ENCODE data around the gene PRDM16. TPM values are rescaled to one million over a fixed set of nuclear protein-coding genes. Genes with fewer than 3 reads are reported as not detected.

The PRDM16 gene
- total and polyA plus RNA-seq, 5 experiments from 2014 or later: not detected

DNA sequence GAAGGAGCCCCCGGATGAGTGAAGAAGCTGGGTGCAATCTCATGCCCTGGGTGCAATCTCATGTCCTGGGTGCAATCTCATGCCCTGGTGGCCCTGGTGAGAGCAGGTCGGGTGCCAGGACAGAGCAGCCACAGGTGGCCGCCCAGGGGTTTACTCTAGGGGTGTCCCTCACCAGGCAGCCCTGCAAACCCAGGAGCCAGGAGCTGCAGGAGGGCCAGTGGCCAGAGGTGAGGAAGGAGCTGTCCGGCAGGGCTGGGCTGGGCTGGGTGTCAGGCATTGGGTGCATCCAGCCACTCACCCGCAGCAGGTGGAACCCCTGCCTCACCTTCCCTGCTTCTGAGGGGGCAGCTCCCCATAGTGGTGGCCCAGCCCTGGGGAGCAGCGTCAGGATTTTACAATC lies 79.2 kb downstream of the PRDM16 start:
- no peaks in the 10 kb centered on the region for H3K9me3 Mint-ChIP-seq
- H3K27me3 Mint-ChIP-seq: peaks cover 0 to 12% (median 0%) of the 10 kb centered on the region in 5 donors
- POLR2A ChIA-PET: no interaction called here
- no peak for ATAC-seq
- no peak overlapping the region for H3K27ac Mint-ChIP-seq
- no peaks in the 10 kb centered on the region for H3K36me3 Mint-ChIP-seq
- H3K4me3 Mint-ChIP-seq: no peak overlapping the region
- peaks cover 0 to 3% (median 0%) of the 10 kb centered on the region in 4 donors for H3K4me1 Mint-ChIP-seq
- DNase-seq: no peak

DNA sequence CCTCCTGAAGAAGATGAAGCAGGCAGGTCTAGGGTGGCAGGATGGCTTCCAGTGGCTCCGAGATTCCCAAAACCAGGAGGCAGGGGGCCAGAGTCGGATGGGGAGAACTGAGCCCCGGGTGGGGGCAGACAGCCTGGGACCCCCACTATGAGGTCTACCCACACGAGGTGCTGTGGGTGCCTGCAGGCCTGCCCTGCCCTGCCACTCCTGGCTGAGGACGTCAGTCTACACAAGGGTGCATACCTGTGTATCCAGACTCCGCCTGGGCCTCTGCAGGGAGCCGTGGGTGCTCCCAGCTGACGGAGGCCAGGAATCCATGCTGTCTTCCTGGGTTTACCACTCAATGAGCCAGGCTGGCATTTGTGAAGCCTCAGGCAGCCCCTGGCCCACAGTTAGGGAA lies 80.3 kb downstream of the PRDM16 start:
- Mint-ChIP-seq H3K27ac (peak overlapping the region in 1 of 10 donors; percentile 62), H3K4me1 (peaks cover 0 to 3% (median 0%) of the 10 kb centered on the region in 4 donors), H3K9me3 (no peaks in the 10 kb centered on the region), H3K36me3 (no peaks in the 10 kb centered on the region), H3K27me3 (peaks cover 0 to 23% (median 3%) of the 10 kb centered on the region in 5 donors), H3K4me3 (peak overlapping the region in 1 of 10 donors; percentile 29)
- POLR2A ChIA-PET: no interaction called here
- ATAC-seq (no peak), DNase-seq (no peak)

DNA sequence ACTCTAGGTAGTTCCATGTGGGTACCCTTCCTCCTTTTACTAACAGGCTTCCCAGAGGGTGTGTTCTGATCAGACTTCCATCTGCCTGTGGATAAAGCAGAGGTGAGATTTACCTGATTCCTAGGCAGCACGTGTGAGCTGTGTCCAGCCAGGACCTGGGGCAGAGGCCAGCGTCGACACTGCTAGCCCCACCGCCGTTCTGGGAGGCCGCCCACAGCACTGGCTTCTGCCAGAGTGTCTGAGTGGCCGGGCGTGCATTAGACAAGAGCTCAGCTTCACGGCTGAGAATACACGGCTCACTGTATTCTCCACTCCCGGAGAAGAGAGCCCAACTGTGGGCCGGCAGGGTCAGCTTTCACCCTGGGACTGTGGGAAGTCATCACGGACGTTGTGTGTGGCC lies 82.5 kb downstream of the PRDM16 start:
- POLR2A ChIA-PET: no interaction called here
- no peaks in the 10 kb centered on the region for H3K9me3 Mint-ChIP-seq

DNA sequence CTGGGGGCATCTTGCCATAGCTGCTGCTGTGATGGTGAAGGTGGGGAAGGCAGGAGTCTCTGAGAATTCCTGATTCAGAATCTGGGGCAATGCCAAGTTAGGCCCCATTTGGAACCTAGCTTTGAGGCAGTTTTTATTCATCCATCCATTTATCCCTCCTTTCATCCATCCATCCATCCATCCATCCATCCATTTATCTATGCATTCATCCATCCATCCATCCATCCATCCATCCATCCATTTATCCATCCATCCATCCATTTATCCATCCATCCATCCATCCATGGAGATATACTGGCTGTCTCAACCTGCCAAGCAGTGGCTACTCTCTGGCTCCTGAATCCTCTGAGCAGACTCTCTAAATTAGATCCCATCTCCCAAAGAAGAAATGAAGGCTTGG lies 83.1 kb downstream of the PRDM16 start:
- H3K4me3 Mint-ChIP-seq: no peak overlapping the region
- no peak for ATAC-seq
- no peaks in the 10 kb centered on the region for H3K4me1 Mint-ChIP-seq
- H3K27ac Mint-ChIP-seq: no peak overlapping the region
- H3K27me3 Mint-ChIP-seq: peaks cover 7 to 44% (median 19%) of the 10 kb centered on the region in 5 donors
- DNase-seq: no peak
- H3K36me3 Mint-ChIP-seq: no peaks in the 10 kb centered on the region
- H3K9me3 Mint-ChIP-seq: no peaks in the 10 kb centered on the region
- POLR2A ChIA-PET: no interaction called here

More for the DNA sequence above, 82.5 kb downstream of the PRDM16 start:
- Mint-ChIP-seq H3K4me1 (peaks cover 0 to 2% (median 0%) of the 10 kb centered on the region in 4 donors), H3K36me3 (no peaks in the 10 kb centered on the region), H3K27ac (no peak overlapping the region), H3K27me3 (peaks cover 7 to 41% (median 16%) of the 10 kb centered on the region in 5 donors), H3K4me3 (no peak overlapping the region)
- DNase-seq (no peak), ATAC-seq (no peak)

DNA sequence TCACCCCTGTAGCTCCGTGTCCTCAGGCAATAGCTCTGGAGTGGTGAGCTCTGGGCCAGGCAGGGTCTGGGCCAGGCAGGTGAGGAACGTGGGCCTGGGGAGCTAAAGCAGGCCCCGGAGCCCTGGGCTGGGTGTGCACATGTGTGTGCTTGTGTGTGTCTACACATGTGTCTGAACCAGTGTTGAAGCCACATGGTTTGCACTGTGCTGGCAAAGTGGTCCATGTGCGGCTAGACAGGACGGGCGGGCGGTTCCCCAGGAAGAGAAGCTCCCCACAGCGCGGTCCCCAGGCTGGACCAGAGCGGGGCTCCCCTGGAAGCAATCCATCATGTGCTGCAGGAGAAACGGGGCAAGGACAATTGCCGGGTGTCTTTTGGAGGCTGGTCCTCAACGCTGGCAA lies 84.2 kb downstream of the PRDM16 start:
- ATAC-seq (no peak), DNase-seq (no peak)
- Mint-ChIP-seq H3K27me3 (peaks cover 7 to 46% (median 19%) of the 10 kb centered on the region in 5 donors), H3K4me3 (no peak overlapping the region), H3K27ac (no peak overlapping the region), H3K4me1 (no peaks in the 10 kb centered on the region), H3K36me3 (no peaks in the 10 kb centered on the region), H3K9me3 (no peaks in the 10 kb centered on the region)
- POLR2A ChIA-PET: no interaction called here

DNA sequence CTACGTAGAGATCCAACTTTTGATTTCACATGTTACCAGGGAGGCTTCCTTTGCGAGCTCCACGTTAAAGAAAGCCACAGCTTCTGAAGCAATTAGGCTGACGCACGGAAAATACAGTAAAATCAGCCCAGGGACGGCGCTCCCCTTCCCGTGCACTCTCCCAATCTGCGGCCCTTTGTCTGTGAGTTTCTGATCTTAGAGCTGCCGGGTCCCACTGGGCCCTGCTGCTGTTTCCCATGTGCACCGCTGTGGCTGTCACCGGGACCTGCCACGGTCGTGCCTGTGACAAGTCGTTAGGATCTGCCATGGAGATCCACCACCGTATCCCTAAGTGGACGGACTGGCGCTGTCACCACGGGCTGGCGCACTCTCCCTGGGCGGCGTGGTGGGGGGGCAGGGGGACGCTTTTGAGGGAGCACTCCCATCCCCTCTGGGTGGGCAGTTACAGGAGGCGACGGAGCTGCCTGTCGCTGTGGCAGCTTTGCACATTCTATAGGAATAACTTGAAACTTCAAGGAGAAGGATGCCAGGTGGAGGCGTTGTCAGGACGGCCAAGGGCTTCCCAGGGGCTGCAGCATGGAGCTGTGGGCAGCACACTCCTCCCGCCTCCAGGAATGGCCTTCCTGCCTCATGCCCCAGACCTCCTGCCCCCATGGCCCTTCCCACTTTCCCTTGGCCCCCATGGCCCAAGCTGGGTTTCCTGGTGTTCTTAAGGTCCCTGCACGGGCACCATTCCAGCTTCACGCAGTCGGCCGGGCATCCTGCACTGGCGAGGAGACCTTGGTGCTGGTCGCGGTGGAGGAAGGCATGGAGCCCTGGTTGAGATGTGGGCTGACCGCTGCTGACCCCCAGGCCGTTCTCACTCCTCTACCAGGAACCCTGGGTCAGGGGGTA lies 85.1 kb downstream of the PRDM16 start:
- no peaks in the 10 kb centered on the region for H3K36me3 Mint-ChIP-seq
- ATAC-seq (no peak), DNase-seq (no peak)
- no peak overlapping the region for H3K27ac Mint-ChIP-seq
- H3K4me3 Mint-ChIP-seq: no peak overlapping the region
- H3K9me3 Mint-ChIP-seq: no peaks in the 10 kb centered on the region
- no peaks in the 10 kb centered on the region for H3K4me1 Mint-ChIP-seq
- POLR2A ChIA-PET: no interaction called here
- peaks cover 7 to 46% (median 19%) of the 10 kb centered on the region in 5 donors for H3K27me3 Mint-ChIP-seq

DNA sequence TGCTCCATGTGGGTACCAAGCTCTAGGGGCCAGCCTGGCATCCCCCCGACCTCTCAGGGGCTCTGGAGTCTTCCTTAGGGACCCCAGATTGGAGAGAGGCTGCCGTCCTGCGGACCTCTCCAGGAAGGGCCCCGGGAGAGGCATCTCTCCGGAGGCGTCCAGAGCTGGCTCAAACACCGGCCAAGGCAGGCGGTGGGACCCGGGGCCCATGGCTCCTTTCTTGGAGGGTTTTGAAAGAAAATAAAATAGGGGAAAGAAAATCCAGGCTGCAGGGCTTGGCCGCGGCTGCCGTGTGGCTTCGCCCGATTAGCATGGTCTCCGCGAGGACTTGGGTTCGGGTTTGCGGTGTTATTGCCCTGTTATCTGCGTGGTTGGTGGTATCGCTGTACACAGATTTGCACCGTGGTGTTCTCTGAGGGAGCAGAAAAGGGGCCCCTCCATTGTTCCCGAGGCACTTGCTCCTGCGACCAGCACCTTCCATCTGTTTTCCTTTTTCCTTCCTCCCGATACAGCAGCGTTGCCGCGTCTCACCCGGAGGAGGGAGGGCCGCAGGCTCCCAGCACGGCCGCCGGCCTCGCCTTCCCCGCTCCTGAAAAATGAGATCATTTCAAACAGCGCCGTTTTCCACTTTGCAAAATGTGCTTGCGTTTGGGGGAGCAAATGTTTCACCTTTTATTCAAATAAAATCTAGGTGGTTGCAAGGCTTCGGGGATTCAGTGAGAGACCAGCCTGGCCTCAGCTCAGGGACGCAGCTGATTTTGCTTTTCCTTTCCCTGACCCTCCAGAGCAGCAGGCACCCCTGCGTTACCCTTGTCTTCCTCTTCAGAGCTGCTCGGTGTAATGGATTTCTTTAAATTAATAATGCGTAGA lies 86.3 kb downstream of the PRDM16 start:
- Mint-ChIP-seq H3K27ac (no peak overlapping the region), H3K36me3 (no peaks in the 10 kb centered on the region), H3K9me3 (no peaks in the 10 kb centered on the region), H3K4me3 (no peak overlapping the region), H3K4me1 (no peaks in the 10 kb centered on the region), H3K27me3 (peaks cover 7 to 48% (median 19%) of the 10 kb centered on the region in 5 donors)
- DNase-seq (no peak), ATAC-seq (no peak)
- POLR2A ChIA-PET: no interaction called here

DNA sequence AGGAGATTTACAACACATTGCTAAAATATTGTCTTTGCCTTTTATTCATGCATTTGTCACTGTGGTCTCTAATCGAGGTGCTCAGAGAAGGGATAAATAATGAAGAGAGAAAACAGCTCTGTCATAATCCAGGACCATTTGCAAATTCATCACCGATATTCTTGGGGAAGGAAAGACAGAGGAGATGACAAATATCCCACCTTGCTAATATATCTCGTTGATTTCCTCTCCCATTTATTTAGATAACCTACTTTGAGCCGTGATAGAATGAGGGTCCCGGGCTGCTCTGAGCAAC lies 86.9 kb downstream of the PRDM16 start:
- no peak overlapping the region for H3K27ac Mint-ChIP-seq
- no peak overlapping the region for H3K4me3 Mint-ChIP-seq
- POLR2A ChIA-PET: no interaction called here
- H3K4me1 Mint-ChIP-seq: peaks cover 0 to 3% (median 1%) of the 10 kb centered on the region in 4 donors
- H3K9me3 Mint-ChIP-seq: no peaks in the 10 kb centered on the region
- H3K36me3 Mint-ChIP-seq: no peaks in the 10 kb centered on the region
- ATAC-seq (no peak), DNase-seq (no peak)
- peaks cover 7 to 46% (median 19%) of the 10 kb centered on the region in 5 donors for H3K27me3 Mint-ChIP-seq

DNA sequence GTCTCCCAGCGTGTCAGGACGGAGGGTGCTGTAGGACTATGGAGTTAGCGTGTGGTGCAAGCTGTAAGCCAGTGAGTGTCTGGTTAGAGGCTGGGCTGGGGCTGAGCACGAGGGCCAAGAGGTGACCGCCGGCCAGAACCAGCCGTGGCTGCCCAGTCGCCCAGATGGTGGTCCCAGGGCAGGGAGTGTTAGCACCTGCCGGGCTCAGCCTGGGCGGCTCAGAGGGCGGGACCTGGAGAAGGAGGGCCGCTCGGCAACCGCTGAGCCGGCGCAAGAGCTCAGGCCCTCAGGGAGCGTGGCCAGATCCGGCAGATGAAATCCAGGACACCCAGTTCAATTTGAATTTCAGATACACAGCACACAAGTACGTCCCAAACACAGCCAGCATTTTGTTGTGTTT lies 87.9 kb downstream of the PRDM16 start:
- POLR2A ChIA-PET: no interaction called here
- ATAC-seq (no peak), DNase-seq (no peak)
- no peak overlapping the region for H3K27ac Mint-ChIP-seq
- H3K36me3 Mint-ChIP-seq: no peaks in the 10 kb centered on the region
- H3K4me3 Mint-ChIP-seq: no peak overlapping the region
- peaks cover 0 to 7% (median 4%) of the 10 kb centered on the region in 4 donors for H3K4me1 Mint-ChIP-seq
- H3K27me3 Mint-ChIP-seq: peaks cover 7 to 44% (median 19%) of the 10 kb centered on the region in 5 donors
- H3K9me3 Mint-ChIP-seq: no peaks in the 10 kb centered on the region

DNA sequence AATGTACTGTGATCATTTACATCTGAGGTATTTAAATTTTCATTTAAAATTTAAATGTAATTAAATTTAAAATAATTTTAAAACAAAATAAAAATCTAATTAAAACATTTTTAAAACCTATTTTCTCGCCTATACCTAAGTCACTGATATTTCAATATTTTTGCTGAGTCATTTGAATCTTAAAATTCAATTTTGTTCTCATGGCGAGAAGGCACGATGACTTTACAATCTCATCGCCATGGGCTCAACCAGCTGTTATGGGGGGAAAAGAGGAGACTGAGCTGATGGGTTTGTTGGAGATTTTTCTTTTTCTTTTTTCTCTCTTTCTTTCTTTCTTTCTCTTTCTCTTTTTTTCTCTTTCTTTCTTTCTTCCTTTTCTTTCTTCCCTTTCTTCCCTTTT lies 89.3 kb downstream of the PRDM16 start:
- H3K36me3 Mint-ChIP-seq: no peaks in the 10 kb centered on the region

DNA sequence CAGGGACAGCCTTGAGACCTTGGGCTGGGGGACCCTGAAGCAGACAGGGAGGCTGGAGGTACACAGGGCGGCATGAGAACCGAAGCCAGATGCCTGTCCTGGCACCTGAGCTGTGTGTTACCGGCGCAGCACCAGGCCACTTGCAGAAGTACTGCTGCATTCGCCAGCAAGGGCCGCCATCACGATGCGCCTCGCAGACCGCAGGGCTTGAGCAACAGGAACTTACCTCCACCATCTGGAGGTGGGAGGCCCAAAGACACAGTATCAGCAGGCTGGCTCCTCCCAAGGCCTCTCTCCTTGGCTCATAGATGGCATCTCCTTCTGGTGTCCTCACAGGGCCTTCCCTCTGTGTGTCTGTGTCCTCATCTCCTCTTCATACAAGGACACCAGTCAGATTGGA lies 90.1 kb downstream of the PRDM16 start:
- POLR2A ChIA-PET: no interaction called here
- no peak for ATAC-seq
- H3K4me3 Mint-ChIP-seq: no peak overlapping the region
- no peak for DNase-seq
- H3K9me3 Mint-ChIP-seq: no peaks in the 10 kb centered on the region
- H3K4me1 Mint-ChIP-seq: peaks cover 0 to 7% (median 4%) of the 10 kb centered on the region in 4 donors
- H3K27ac Mint-ChIP-seq: no peak overlapping the region
- peaks cover 9 to 41% (median 21%) of the 10 kb centered on the region in 5 donors for H3K27me3 Mint-ChIP-seq
- no peaks in the 10 kb centered on the region for H3K36me3 Mint-ChIP-seq

More for the DNA sequence above, 89.3 kb downstream of the PRDM16 start:
- ATAC-seq (no peak), DNase-seq (no peak)
- no peaks in the 10 kb centered on the region for H3K9me3 Mint-ChIP-seq
- H3K4me3 Mint-ChIP-seq: no peak overlapping the region
- POLR2A ChIA-PET: no interaction called here
- H3K27me3 Mint-ChIP-seq: peaks cover 9 to 44% (median 24%) of the 10 kb centered on the region in 5 donors
- no peak overlapping the region for H3K27ac Mint-ChIP-seq
- H3K4me1 Mint-ChIP-seq: peaks cover 0 to 7% (median 4%) of the 10 kb centered on the region in 4 donors

DNA sequence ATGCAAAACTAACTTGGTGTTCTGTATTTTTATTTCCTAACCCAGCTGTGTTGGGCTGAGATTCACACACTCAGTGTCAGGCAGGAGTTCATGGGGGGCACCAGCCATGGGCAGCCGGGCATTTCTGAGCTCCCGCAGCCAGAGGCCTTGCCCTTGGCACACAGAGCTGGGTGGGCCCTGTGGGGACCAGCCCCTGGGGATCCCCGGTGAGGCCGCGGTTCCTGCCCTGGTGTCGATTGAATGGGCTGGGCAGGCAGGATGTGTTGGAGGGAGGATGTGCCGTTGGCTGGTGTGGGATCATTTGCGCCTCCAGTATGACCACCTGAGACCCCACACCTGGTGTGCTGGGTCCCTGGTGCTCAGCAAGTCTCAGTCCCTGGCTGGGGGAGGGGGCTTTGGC lies 91.0 kb downstream of the PRDM16 start:
- Mint-ChIP-seq H3K27ac (no peak overlapping the region), H3K4me1 (peaks cover 0 to 7% (median 4%) of the 10 kb centered on the region in 4 donors), H3K36me3 (no peaks in the 10 kb centered on the region), H3K4me3 (peak overlapping the region in 1 of 10 donors; percentile 72), H3K9me3 (no peaks in the 10 kb centered on the region), H3K27me3 (peaks cover 9 to 34% (median 21%) of the 10 kb centered on the region in 5 donors)
- POLR2A ChIA-PET: no interaction called here
- no peak for DNase-seq
- no peak for ATAC-seq

DNA sequence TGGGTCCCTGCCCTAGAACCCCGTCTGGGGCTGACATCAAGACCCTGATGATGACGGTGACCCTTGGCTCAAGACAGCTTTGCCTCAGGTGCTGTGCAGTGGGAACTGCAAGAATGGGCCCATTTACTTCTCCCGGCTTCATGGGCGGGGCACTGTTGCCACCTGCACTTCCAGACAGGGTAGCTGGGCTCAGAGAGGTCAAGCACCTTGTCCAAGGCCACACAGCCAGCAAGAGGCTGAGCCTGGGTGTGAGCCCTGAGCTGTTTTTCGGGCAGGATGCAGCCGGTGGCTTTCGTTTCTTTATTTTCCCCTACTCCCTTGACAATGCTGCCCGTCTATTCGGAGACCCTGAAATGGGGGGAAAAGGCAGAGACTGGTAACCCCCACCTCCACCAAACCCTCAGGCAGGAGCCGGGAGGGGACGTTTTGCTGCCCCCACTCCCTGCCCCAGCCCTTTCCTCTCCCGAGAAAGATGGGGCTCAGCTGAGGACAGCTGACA lies 91.7 kb downstream of the PRDM16 start:
- ATAC-seq (no peak), DNase-seq (peak in 1 of 10 donors; percentile 2)
- peak overlapping the region; percentile 48 to 83 (median 69) for H3K4me3 Mint-ChIP-seq
- POLR2A ChIA-PET: no interaction called here
- H3K4me1 Mint-ChIP-seq: peaks cover 0 to 7% (median 4%) of the 10 kb centered on the region in 4 donors
- peaks cover 7 to 29% (median 16%) of the 10 kb centered on the region in 5 donors for H3K27me3 Mint-ChIP-seq
- peak overlapping the region in 1 of 10 donors; percentile 16 for H3K27ac Mint-ChIP-seq
- no peaks in the 10 kb centered on the region for H3K9me3 Mint-ChIP-seq
- no peaks in the 10 kb centered on the region for H3K36me3 Mint-ChIP-seq

Data from naive thymus-derived CD8-positive, alpha-beta T cell (primary cell).